IMR-90 (cell line): ENCODE results near the gene XRN1. TPM values are rescaled to one million over a fixed set of nuclear protein-coding genes. Genes with fewer than 3 reads are reported as not detected.

Experiments
- ATAC-seq: fragments of 200-7000 bp; cut with Tn5 transposase; 2 replicates; pipeline ENCODE4 v1.9.1; 2020; ENCODE audit warnings: low read depth, mild to moderate bottlenecking, moderate library complexity
- BruUV-seq: library from RNA; stranded (reverse); fragments of 400-500 nt; replicated peaks from 2 replicates; lab custom pipeline; 2021; lab: Mats Ljungman, UMichigan
- CTCF ChIA-PET: fragments of 300-600 bp; formaldehyde crosslinking; extraction: SDS; loops from one replicate; lab custom pipeline; 2021; ENCODE audit warnings: antibody characterized with exemption; lab: Yijun Ruan, JAX
- POLR2A ChIA-PET: fragments of 300-600 bp; sonication (Branson Sonifier 250); formaldehyde crosslinking; loops from one replicate; lab custom pipeline; 2022; ENCODE audit warnings: antibody characterized with exemption; ENCODE audit not compliant: unreplicated experiment; lab: Charles Lee
- DNase-seq: peaks from one replicate; pipeline ENCODE4 v3.0.0; 2013
- H2AFZ ChIP-seq: replicated peaks from 2 replicates; pipeline ENCODE3; 2013; ENCODE audit warnings: low read length, mild to moderate bottlenecking; ENCODE audit not compliant: poor library complexity
- H2AK5ac ChIP-seq: 2 replicates; pipeline ENCODE4 v1.6.1; 2013; ENCODE audit warnings: low read depth, low read length, inconsistent platforms
- H2AK9ac ChIP-seq: replicated peaks from 2 replicates; pipeline ENCODE3; 2013; ENCODE audit warnings: mild to moderate bottlenecking, low read depth, low read length, moderate library complexity; ENCODE audit not compliant: poor library complexity
- H2BK120ac ChIP-seq: 2 replicates; pipeline ENCODE4 v1.6.1; 2013; ENCODE audit warnings: low read depth, low read length, inconsistent platforms
- H2BK15ac ChIP-seq: 3 replicates; pipeline ENCODE4 v1.6.1; 2013; ENCODE audit warnings: low read depth, low read length, inconsistent platforms
- H2BK20ac ChIP-seq: 2 replicates; pipeline ENCODE4 v1.6.1; 2013; ENCODE audit warnings: low read depth, mild to moderate bottlenecking, inconsistent platforms, low read length, moderate library complexity
- H2BK5ac ChIP-seq: 2 replicates; pipeline ENCODE4 v1.6.1; 2013; ENCODE audit warnings: mild to moderate bottlenecking, low read depth, low read length, inconsistent platforms; ENCODE audit not compliant: poor library complexity, severe bottlenecking
- H3K14ac ChIP-seq: replicated peaks from 2 replicates; pipeline ENCODE4 v1.6.1; 2013; ENCODE audit warnings: low read depth, low read length, inconsistent platforms
- H3K18ac ChIP-seq: 2 replicates; pipeline ENCODE4 v1.6.1; 2013; ENCODE audit warnings: low read depth, low read length, control low read depth
- H3K23ac ChIP-seq: 2 replicates; pipeline ENCODE4 v1.6.1; 2013; ENCODE audit warnings: low read depth, low read length, inconsistent platforms
- H3K27ac ChIP-seq: 2 replicates; pipeline ENCODE4 v1.5.1; 2013; ENCODE audit warnings: mild to moderate bottlenecking, control low read depth, low read length; ENCODE audit not compliant: insufficient read depth
- H3K27me3 ChIP-seq: 2 replicates; pipeline ENCODE4 v1.6.1; 2013; ENCODE audit warnings: low read length; ENCODE audit not compliant: control insufficient read depth, insufficient read depth
- H3K36me3 ChIP-seq: 2 replicates; pipeline ENCODE4 v1.6.1; 2013; ENCODE audit warnings: low read length, mixed read lengths; ENCODE audit not compliant: control insufficient read depth, insufficient read depth
- H3K4ac ChIP-seq: 2 replicates; pipeline ENCODE4 v1.6.1; 2013; ENCODE audit warnings: low read depth, low read length, inconsistent platforms
- H3K4me1 ChIP-seq: 2 replicates; pipeline ENCODE4 v1.6.1; 2013; ENCODE audit warnings: low read length, mixed read lengths; ENCODE audit not compliant: control insufficient read depth, insufficient read depth
- H3K4me2 ChIP-seq: 2 replicates; pipeline ENCODE4 v1.6.1; 2013; ENCODE audit warnings: low read depth, mild to moderate bottlenecking, control low read depth, low read length, moderate library complexity
- H3K4me3 ChIP-seq: 2 replicates; pipeline ENCODE4 v1.5.1; 2013; ENCODE audit warnings: low read depth, mild to moderate bottlenecking, control low read depth, low read length, moderate library complexity; ENCODE audit not compliant: insufficient read depth
- H3K56ac ChIP-seq: 2 replicates; pipeline ENCODE4 v1.6.1; 2013; ENCODE audit warnings: low read length, inconsistent platforms; ENCODE audit not compliant: insufficient read depth; ENCODE audit errors: extremely low read depth
- H3K79me1 ChIP-seq, 2 experiments: 2 replicates each; pipeline ENCODE4 v1.6.1; 2013; ENCODE audit warnings: low read length in 2 of 2, inconsistent platforms in 1 of 2, low read depth in 1 of 2
- H3K9ac ChIP-seq: 2 replicates; pipeline ENCODE4 v1.6.1; 2013; ENCODE audit warnings: low read depth, low read length, control low read depth
- H3K9me1 ChIP-seq: 2 replicates; pipeline ENCODE4 v1.6.1; 2013; ENCODE audit warnings: low read length, inconsistent platforms; ENCODE audit not compliant: insufficient read depth
- H3K9me3 ChIP-seq: 2 replicates; pipeline ENCODE4 v1.6.1; 2013; ENCODE audit warnings: low read length; ENCODE audit not compliant: control insufficient read depth, insufficient read depth
- H4K20me1 ChIP-seq: 2 replicates; pipeline ENCODE4 v1.6.1; 2013; ENCODE audit warnings: low read length, inconsistent platforms; ENCODE audit not compliant: insufficient read depth
- H4K5ac ChIP-seq: 2 replicates; pipeline ENCODE4 v1.6.1; 2013; ENCODE audit warnings: mild to moderate bottlenecking, low read depth, low read length, control low read depth
- H4K8ac ChIP-seq, 2 experiments: 2 replicates each; pipeline ENCODE4 v1.6.1; 2013; ENCODE audit warnings: low read depth in 2 of 2, low read length in 2 of 2, control low read depth in 1 of 2, inconsistent platforms in 1 of 2
- H4K91ac ChIP-seq: 2 replicates; pipeline ENCODE4 v1.6.1; 2013; ENCODE audit warnings: low read depth, low read length, inconsistent platforms; ENCODE audit not compliant: insufficient read depth
- MAFK ChIP-seq: IDR thresholded peaks from 2 replicates; pipeline ENCODE4 v1.6.1; 2012; ENCODE audit warnings: low read depth, low read length, improper control_type of control experiment
- POLR2A ChIP-seq: IDR thresholded peaks from 2 replicates; pipeline ENCODE4 v1.6.1; 2012; ENCODE audit warnings: mild to moderate bottlenecking, low read depth, low read length
- RCOR1 ChIP-seq: IDR thresholded peaks from 2 replicates; pipeline ENCODE4 v1.6.1; 2012; ENCODE audit warnings: mild to moderate bottlenecking, low read length, improper control_type of control experiment; ENCODE audit not compliant: insufficient replicate concordance
- RFX5 ChIP-seq: IDR thresholded peaks from 2 replicates; pipeline ENCODE4 v1.8.0; 2012; ENCODE audit warnings: low read depth, mild to moderate bottlenecking, low read length, moderate library complexity
- WGBS, 2 experiments: methylation state at CpG; one replicate each; pipeline versions ENCODE4 v1.1.5 to v1.1.7; 2013; ENCODE audit warnings: missing lambda C conversion rate in 2 of 2; ENCODE audit not compliant: insufficient read length in 1 of 2; ENCODE audit errors: extremely low coverage in 2 of 2; 5-methylcytosine and 5-hydroxymethylcytosine counted together
- dilution Hi-C: fragments of 300-500 bp; cut with HindIII; formaldehyde crosslinking; loops from one replicate; pipeline ENCODE4 v1.14.3; 2018; ENCODE audit warnings: low sequenced_read_pairs; ENCODE audit not compliant: unreplicated experiment
- in situ Hi-C: fragments of 300-500 bp; cut with MboI; formaldehyde crosslinking; loops from 3 replicates; pipeline ENCODE4 v1.14.3; 2019; ENCODE audit warnings: low sequenced_read_pairs, inconsistent platforms, mixed read lengths
- intact Hi-C: fragments of 100-400 bp; cut with micrococcal nuclease; formaldehyde crosslinking; loops from 2 replicates; pipeline ENCODE4 v1.10.0; 2022
- polyA plus RNA-seq, 3 experiments: library from polyadenylated mRNA; depleted of rRNA; stranded (reverse); fragments of >200 nt; gene quantifications; 2 replicates each; pipeline ENCODE4 v1.2.3, GENCODE V29; 2012; ENCODE audit warnings: low replicate concordance in 1 of 3
- total RNA-seq: library from RNA; depleted of rRNA; stranded (reverse); fragments of >200 nt; gene quantifications from 2 replicates; pipeline ENCODE4 v1.2.3, GENCODE V29; 2012
- TF ChIP-seq, protein P1 (sequence below): fragments of 150-350 bp; IDR thresholded peaks from 2 replicates; pipeline ENCODE4 v1.6.1; 2017; ENCODE audit warnings: mild to moderate bottlenecking, antibody characterized with exemption, low read length, low read depth

The XRN1 gene
- total and polyA plus RNA-seq, 2 of the 4 experiments (the other 2 are of a cell fraction), result 6.0 to 21.5 TPM

- in situ Hi-C loops, result no loop called here
- POLR2A ChIA-PET, result no interaction called here
- Histone ChIP-seq H3K9me3 (no peaks in the 10 kb centered on the region), H3K36me3 (no peaks in the 10 kb centered on the region), H3K79me1 (no peaks in the 10 kb centered on the region), H3K18ac (no peak overlapping the region), H3K4me3 (no peak overlapping the region), H4K91ac (no peak overlapping the region), H3K14ac (no peak overlapping the region), H3K27ac (no peak overlapping the region), H2BK15ac (peak overlapping the region; percentile 70; the same call in 2 of the 3 replicates), H4K20me1 (no peaks in the 10 kb centered on the region), H4K8ac (no peak overlapping the region), H3K4me2 (no peak overlapping the region), H3K23ac (no peak overlapping the region), H2AK9ac (no peak overlapping the region), H3K27me3 (no peaks in the 10 kb centered on the region), H2BK120ac (peak overlapping the region; percentile 69; the same call in 1 of the 2 replicates), H2AFZ (no peak overlapping the region), H4K5ac (no peak overlapping the region), H2BK20ac (no peak overlapping the region), H2BK5ac (no peak overlapping the region), H3K56ac (no peak overlapping the region; the same call in 1 of the 2 replicates), H3K4me1 (peaks cover 2% of the 10 kb centered on the region), H2AK5ac (no peak overlapping the region), H3K9me1 (no peaks in the 10 kb centered on the region), H3K4ac (no peak overlapping the region), H3K9ac (no peak overlapping the region)
- ATAC-seq (no peak), DNase-seq (no peak)
- CTCF ChIA-PET, result no interaction called here
- WGBS, 2 experiments, result no CpG with 5 or more reads among the region's 1 CpG
- intact Hi-C loops, result no loop called here
- TF ChIP-seq RFX5, result no peak
- no peak for TF ChIP-seq MAFK
- TF ChIP-seq RCOR1, result no peak
- TF ChIP-seq, protein P1, sequence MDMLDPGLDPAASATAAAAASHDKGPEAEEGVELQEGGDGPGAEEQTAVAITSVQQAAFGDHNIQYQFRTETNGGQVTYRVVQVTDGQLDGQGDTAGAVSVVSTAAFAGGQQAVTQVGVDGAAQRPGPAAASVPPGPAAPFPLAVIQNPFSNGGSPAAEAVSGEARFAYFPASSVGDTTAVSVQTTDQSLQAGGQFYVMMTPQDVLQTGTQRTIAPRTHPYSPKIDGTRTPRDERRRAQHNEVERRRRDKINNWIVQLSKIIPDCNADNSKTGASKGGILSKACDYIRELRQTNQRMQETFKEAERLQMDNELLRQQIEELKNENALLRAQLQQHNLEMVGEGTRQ, result no peak
- TF ChIP-seq POLR2A, result no peak
- BruUV-seq, result no TSS peak
- dilution Hi-C loops, result no loop called here
Observed at GRCh38 chr3:142269767-142270166, 178.1 kb downstream of the XRN1 start.
